Loucy (cell line): ENCODE results near the gene TMEM182.

Source experiments
- H2AFZ ChIP-seq: fragments of 200-600 bp; sonication (generic); 2 replicates; pipeline ENCODE4 v1.6.0; 2016; ENCODE audit warnings: antibody characterized with exemption, mild to moderate bottlenecking, low read length, moderate library complexity
- H3F3A ChIP-seq: fragments of 200-600 bp; 2 replicates; pipeline ENCODE4 v1.6.0; 2016; ENCODE audit warnings: antibody characterized with exemption, low read depth, mild to moderate bottlenecking
- H3K27me3 ChIP-seq: fragments of 200-600 bp; sonication (generic); 2 replicates; pipeline ENCODE4 v1.6.1; 2014; ENCODE audit warnings: low read length, mild to moderate bottlenecking; ENCODE audit not compliant: insufficient read depth, poor library complexity, severe bottlenecking
- H3K36me3 ChIP-seq: fragments of 200-600 bp; sonication (generic); 2 replicates; pipeline ENCODE4 v1.6.1; 2016; ENCODE audit warnings: low read length; ENCODE audit not compliant: insufficient read depth
- H3K4me1 ChIP-seq: fragments of 200-600 bp; sonication (generic); 2 replicates; pipeline ENCODE4 v1.5.1; 2014; ENCODE audit warnings: low read length, mild to moderate bottlenecking; ENCODE audit not compliant: insufficient read depth, poor library complexity, severe bottlenecking
- H3K4me2 ChIP-seq: fragments of 200-600 bp; sonication (generic); 2 replicates; pipeline ENCODE4 v1.6.0; 2014; ENCODE audit warnings: antibody characterized with exemption, low read length, low read depth, mild to moderate bottlenecking; ENCODE audit not compliant: poor library complexity, severe bottlenecking
- H3K4me3 ChIP-seq: fragments of 200-600 bp; sonication (generic); 2 replicates; pipeline ENCODE4 v1.5.1; 2014; ENCODE audit warnings: low read length, mild to moderate bottlenecking, mixed read lengths; ENCODE audit not compliant: poor library complexity, severe bottlenecking
- H3K79me2 ChIP-seq: fragments of 200-600 bp; sonication (generic); 2 replicates; pipeline ENCODE4 v1.6.1; 2014; ENCODE audit warnings: low read length; ENCODE audit not compliant: insufficient read depth
- H3K9ac ChIP-seq: fragments of 200-600 bp; sonication (generic); 2 replicates; pipeline ENCODE4 v1.6.0; 2014; ENCODE audit warnings: mild to moderate bottlenecking, low read depth, low read length, moderate library complexity; ENCODE audit not compliant: poor library complexity, severe bottlenecking
- H3K9me2 ChIP-seq: fragments of 200-600 bp; sonication (generic); replicated peaks from 2 replicates; pipeline ENCODE4 v1.6.1; 2016; ENCODE audit warnings: low read depth, low read length, mixed read lengths
- H3K9me3 ChIP-seq: fragments of 200-600 bp; sonication (generic); 2 replicates; pipeline ENCODE4 v1.6.1; 2014; ENCODE audit warnings: mild to moderate bottlenecking, antibody characterized with exemption, low read length, low read depth; ENCODE audit not compliant: insufficient read depth
- H4K20me1 ChIP-seq: fragments of 200-600 bp; sonication (generic); 2 replicates; pipeline ENCODE4 v1.6.0; 2014; ENCODE audit warnings: antibody characterized with exemption, low read length, mild to moderate bottlenecking; ENCODE audit not compliant: insufficient read depth, poor library complexity, severe bottlenecking
- CTCF ChIP-seq: fragments of 200-600 bp; sonication (generic); conservative IDR thresholded peaks from 2 replicates; pipeline ENCODE4 v1.5.1; 2014; ENCODE audit warnings: mild to moderate bottlenecking, antibody characterized with exemption, low read length
- EZH2phosphoT487 ChIP-seq: fragments of 200-600 bp; IDR thresholded peaks from 2 replicates; pipeline ENCODE4 v1.6.1; 2018; ENCODE audit warnings: antibody characterized with exemption, mild to moderate bottlenecking, moderate library complexity, borderline replicate concordance

TMEM182 gene

GRCh38 chr2:102790091-102790455, 28.2 kb downstream of the TMEM182 start:
- Histone ChIP-seq H3K4me1 (peaks cover 5% of the 10 kb centered on the region), H3K79me2 (no peaks in the 10 kb centered on the region), H3K36me3 (no peaks in the 10 kb centered on the region), H3K4me2 (no peak overlapping the region), H2AFZ (no peak overlapping the region), H3K4me3 (no peak overlapping the region), H3F3A (no peaks in the 10 kb centered on the region), H3K9me3 (no peaks in the 10 kb centered on the region), H3K27me3 (no peaks in the 10 kb centered on the region), H4K20me1 (no peaks in the 10 kb centered on the region), H3K9ac (no peak overlapping the region), H3K9me2 (no peaks in the 10 kb centered on the region)
- TF ChIP-seq CTCF = no peak
- TF ChIP-seq EZH2phosphoT487 = no peak

- H3K9me3 ChIP-seq = no peaks in the 10 kb centered on the region
- H3K4me2 ChIP-seq = no peak overlapping the region
- H3K4me3 ChIP-seq = no peak overlapping the region
- peaks cover 5% of the 10 kb centered on the region for H3K4me1 ChIP-seq
- H2AFZ ChIP-seq = no peak overlapping the region
- no peaks in the 10 kb centered on the region for H3K9me2 ChIP-seq
- H3K36me3 ChIP-seq = no peaks in the 10 kb centered on the region
- H3F3A ChIP-seq = no peaks in the 10 kb centered on the region
- H3K9ac ChIP-seq = no peak overlapping the region
- TF ChIP-seq CTCF (no peak), EZH2phosphoT487 (no peak)
- H3K79me2 ChIP-seq = no peaks in the 10 kb centered on the region
- no peaks in the 10 kb centered on the region for H3K27me3 ChIP-seq
- H4K20me1 ChIP-seq = no peaks in the 10 kb centered on the region
These were observed 30.9 kb downstream of the TMEM182 start for GRCh38 chr2:102792568-102793208.

DNA sequence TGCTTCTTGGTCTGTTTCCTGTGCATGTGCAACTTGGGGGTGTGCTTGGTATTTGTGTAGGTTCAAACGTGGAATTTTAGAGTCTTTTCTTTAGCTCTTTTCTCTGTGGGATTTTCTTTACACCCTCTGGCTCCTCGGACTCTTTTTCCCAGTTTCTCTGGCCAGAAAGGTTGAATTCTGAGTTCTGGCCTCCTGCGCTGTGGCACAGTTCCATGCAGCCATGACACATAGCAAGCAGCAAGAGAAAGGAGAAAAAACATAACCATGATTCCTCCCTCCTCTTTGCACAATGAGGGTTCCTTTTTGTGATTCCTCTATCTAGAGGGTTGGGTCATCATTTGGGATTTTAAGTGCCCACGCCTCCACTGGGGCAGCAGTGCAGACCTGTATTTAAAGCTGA, 33.8 kb downstream of the TMEM182 start:
- H3K4me2 ChIP-seq = no peak overlapping the region
- no peaks in the 10 kb centered on the region for H3K9me2 ChIP-seq
- no peak overlapping the region for H2AFZ ChIP-seq

More for the DNA sequence above, 33.8 kb downstream of the TMEM182 start:
- Histone ChIP-seq H3K4me3 (no peak overlapping the region), H3F3A (no peaks in the 10 kb centered on the region), H3K36me3 (peaks cover 23% of the 10 kb centered on the region), H3K9me3 (peaks cover 14% of the 10 kb centered on the region; the same call in 1 of the 2 replicates), H3K79me2 (no peaks in the 10 kb centered on the region), H3K27me3 (no peaks in the 10 kb centered on the region), H3K9ac (no peak overlapping the region), H3K4me1 (peaks cover 5% of the 10 kb centered on the region), H4K20me1 (no peaks in the 10 kb centered on the region)
- no peak for TF ChIP-seq EZH2phosphoT487
- no peak for TF ChIP-seq CTCF
